Adipose tissue (tissue), 3 donors: ENCODE measurements around the gene PTPRN2. TPM values are rescaled to one million over a fixed set of nuclear protein-coding genes. Genes with fewer than 3 reads are reported as not detected.

ENCODE experiments used
- H3K27ac ChIP-seq: one replicate; pipeline ENCODE4 v1.5.1; 2013; ENCODE audit warnings: low read depth, low read length
- WGBS, 3 donors: extraction: QIAGEN DNeasy Blood & Tissue Kit; methylation state at CpG; one replicate each; pipeline ENCODE4 v1.1.7; 2013; 5-methylcytosine and 5-hydroxymethylcytosine counted together
- polyA plus RNA-seq, 3 donors: library from polyadenylated mRNA; stranded (reverse); fragments of 200-250 nt; gene quantifications; one replicate each; pipeline ENCODE4 v1.2.3, GENCODE V29; 2013
- donor health status: healthy with polysubstance abuse.
- donor health status: Bipolar disorder and iron deficiency.
- donor health status: healthy.

Gene PTPRN2
- polyA plus RNA-seq, 3 donors = 3.7 to 8.0 (median 7.3) TPM

GRCh38 chr7:157539521-157539920 is 1048.1 kb downstream of the PTPRN2 start:
- H3K27ac ChIP-seq = no peak overlapping the region
- WGBS, 3 donors = 92 to 95% (median 92%) methylated on average over 19 of the region's 19 CpGs

GRCh38 chr7:157538735-157539134 is 1048.9 kb downstream of the PTPRN2 start:
- 93 to 96% (median 95%) methylated on average over 10 of the region's 10 CpGs for WGBS, 3 donors
- no peak overlapping the region for H3K27ac ChIP-seq

DNA sequence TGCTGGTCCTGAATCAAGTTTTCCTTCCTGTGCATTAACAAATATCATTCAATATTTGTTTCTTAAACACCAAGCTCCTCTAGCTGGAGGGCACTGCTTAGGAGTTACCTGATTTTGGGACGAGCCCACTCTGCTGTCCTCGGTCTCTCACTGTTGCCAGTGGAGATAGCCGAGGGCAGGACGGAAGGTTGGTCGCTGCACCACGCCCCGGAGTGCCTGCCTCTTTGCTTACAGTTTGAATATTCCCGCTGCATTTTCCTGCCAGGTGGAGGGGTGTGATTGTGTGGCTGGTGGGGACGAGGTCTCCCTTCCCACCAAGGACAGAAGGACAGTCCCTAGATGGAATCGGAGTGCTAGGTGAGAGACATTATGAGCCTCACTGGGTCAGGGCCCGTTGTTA is 1049.3 kb downstream of the PTPRN2 start:
- WGBS, 3 donors = 91 to 94% (median 94%) methylated on average over 11 of the region's 11 CpGs
- no peak overlapping the region for H3K27ac ChIP-seq

DNA sequence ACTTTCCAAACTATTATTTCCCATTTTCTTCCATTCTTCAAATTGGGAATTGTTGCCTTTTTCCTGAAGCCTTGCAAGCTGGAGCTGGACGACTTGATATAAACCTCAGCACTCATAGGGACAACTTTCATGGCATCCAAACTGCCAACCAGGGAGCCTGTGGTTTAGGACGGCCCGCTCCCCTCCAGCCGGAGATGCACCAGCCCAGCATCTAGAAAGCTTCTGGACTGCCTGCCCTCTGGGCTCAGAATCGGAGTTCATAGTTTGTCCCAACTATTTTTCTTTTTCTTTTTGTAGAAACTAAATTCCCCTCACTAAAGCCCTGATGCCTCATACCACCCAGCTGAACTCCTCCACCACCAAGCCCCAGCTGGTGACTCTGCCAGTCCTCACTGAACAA is 1050.6 kb downstream of the PTPRN2 start:
- H3K27ac ChIP-seq = no peak overlapping the region
- 91 to 93% (median 92%) methylated on average over 5 of the region's 5 CpGs for WGBS, 3 donors

DNA sequence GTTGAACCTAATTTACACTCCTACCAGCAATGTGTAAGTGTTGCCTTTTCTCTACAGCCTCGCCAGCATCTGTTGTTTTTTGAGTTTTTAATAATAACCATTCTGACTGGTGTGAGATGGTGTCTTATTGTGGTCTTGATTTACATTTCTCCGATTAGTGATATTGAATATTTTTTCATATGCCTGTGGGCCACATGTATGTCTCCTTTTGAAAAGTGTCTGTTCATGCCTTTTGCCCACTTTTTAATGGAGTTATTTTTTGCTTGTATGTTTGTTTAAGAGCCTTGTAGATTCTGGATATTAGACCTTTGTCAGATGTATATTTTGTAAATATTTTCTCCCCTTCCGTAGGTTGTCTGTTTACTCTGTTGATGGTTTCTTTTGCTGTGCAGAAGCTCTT is 1055.6 kb downstream of the PTPRN2 start:
- 86 to 98% (median 96%) methylated on average over 3 of the region's 3 CpGs for WGBS, 3 donors
- no peak overlapping the region for H3K27ac ChIP-seq

- 67 to 74% (median 71%) methylated on average over 25 of the region's 25 CpGs for WGBS, 3 donors
- no peak overlapping the region for H3K27ac ChIP-seq
These were observed 1057.7 kb downstream of the PTPRN2 start for GRCh38 chr7:157529768-157530560.

GRCh38 chr7:157528785-157529341 is 1058.8 kb downstream of the PTPRN2 start:
- WGBS, 3 donors = 47 to 68% (median 61%) methylated on average over 19 of the region's 19 CpGs
- no peak overlapping the region for H3K27ac ChIP-seq

GRCh38 chr7:157527686-157528085 is 1059.9 kb downstream of the PTPRN2 start:
- no peak overlapping the region for H3K27ac ChIP-seq
- WGBS, 3 donors = 86 to 88% (median 88%) methylated on average over 19 of the region's 19 CpGs

DNA sequence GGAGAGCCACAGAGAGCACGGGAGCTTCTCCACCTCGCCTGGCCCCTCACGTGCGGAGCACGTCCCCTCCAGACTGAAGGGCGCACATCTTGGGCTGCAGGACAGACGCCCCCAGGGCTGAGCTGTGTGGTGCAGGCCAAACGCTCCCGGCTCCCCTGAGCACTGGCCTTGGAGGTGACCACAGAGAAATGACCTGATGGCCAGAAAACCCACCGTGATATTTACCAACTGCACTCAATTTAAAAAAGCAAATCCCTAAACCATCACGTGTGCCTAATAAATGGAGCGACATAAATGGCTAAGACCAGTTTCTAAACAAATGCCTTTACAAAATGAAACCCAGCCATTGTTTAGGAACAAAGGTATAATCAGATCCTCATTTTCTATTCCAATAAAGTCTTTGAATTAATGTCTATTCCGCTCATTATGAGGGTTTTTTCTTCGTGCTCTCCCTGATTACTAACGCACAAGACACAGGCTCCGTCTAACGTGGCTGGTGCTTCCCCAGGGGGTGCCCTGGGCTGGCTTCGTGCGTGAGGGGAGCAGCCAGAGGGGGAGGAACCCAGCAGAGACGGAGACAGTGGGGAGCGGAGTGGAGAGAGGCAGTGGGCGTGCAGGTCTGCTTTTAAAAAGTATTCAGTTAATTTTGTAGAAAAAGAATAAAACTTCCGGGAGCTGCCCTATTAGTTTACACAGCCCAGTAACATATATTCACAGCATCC is 1060.5 kb downstream of the PTPRN2 start:
- WGBS, 3 donors = 70 to 75% (median 72%) methylated on average over 23 of the region's 23 CpGs

DNA sequence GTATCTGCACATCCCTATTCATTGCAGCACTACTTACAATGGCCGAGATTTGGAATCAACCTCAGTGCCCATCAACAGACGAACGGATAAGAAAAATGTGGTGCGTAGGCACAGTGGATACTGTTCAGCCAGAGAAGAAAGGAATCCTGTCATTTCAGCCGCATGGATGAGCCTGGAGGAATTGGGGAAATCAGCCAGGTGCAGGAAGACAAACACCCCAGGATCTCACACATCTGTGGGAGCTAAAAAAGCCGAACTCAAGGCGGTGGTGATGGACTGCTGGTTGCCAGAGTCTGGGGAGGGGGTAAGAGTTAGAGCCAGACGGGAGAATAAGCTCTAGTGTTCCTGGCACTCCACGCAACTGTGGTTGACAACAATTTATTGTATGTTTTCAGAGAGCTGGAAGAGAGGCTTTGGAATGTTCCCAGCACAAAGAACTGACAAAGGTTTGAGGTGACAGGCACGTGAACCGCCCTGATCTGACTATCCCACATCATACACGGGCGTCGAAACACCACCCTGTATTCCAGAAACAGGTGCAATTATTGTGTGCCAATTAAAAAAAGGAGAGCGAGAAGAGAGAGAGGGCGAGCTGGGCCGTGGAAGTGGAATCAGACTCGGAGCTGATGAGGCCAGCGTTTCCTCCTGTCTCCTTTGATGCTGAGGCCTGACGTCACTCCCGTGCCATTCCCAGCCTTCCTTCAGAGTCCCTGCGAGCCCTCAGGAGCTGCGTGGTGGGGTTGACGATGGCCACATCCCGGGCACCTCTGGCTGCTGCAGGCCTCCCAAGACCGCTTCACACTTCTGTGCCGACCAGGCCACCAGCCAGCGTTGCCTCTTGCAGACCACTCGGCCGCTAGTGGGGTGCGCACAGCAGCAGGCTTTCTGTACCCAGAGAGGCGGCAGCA is 1061.4 kb downstream of the PTPRN2 start:
- 60 to 73% (median 64%) methylated on average over 32 of the region's 32 CpGs for WGBS, 3 donors
- H3K27ac ChIP-seq = no peak overlapping the region

More for the DNA sequence above, 1060.5 kb downstream of the PTPRN2 start:
- H3K27ac ChIP-seq = no peak overlapping the region

GRCh38 chr7:157525491-157525915 is 1062.1 kb downstream of the PTPRN2 start:
- H3K27ac ChIP-seq = no peak overlapping the region
- 81 to 88% (median 83%) methylated on average over 20 to 23 of the region's 23 CpGs for WGBS, 3 donors

- WGBS, 3 donors = 84 to 93% (median 87%) methylated on average over 1 of the region's 1 CpG
- H3K27ac ChIP-seq = no peak overlapping the region
These were observed 1062.9 kb downstream of the PTPRN2 start for GRCh38 chr7:157524731-157525130.

- WGBS, 3 donors = 78 to 83% (median 83%) methylated on average over 20 of the region's 20 CpGs
- no peak overlapping the region for H3K27ac ChIP-seq
These were observed 1063.7 kb downstream of the PTPRN2 start for GRCh38 chr7:157523766-157524421.

DNA sequence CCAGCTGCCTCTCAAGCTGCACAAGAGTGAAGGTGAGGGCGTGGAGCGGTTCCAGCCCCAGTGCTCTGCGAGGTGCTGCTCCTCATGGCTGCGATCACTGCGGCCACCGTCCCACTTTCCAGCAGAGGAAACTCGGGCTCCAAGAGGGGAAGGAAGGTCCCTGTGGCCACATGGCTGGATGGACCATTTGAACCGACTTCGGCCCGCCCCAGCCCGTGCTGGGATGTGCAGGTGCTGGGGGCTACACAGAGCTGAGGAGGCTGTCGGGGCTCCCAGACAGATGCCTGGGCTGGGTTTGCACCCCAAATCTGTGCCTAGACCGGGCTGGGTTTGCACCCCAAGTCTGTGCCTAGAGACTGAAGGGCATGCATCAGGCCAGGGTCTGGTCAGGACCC is 1064.3 kb downstream of the PTPRN2 start:
- 78 to 83% (median 82%) methylated on average over 13 of the region's 13 CpGs for WGBS, 3 donors

DNA sequence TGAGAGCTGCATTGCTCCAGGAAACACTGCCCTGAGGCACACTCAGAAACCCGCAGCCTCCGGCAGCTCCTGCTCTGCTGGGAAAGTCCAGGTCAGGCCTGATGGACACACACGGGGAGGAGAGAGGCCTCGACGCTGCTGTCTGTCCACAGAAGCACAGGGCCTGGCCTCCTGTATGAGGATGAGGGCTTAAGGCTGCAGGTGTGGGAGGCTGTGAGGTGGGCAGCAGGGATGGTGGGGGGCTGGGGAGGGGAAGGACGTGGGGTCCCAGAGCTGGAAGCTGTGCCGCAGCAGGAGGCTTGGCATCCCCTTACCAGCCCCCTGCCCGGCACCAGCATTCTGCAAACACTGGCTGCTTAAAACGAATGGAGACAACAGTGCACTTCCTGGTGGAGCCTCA is 1064.7 kb downstream of the PTPRN2 start:
- H3K27ac ChIP-seq = no peak overlapping the region
- 35 to 62% (median 59%) methylated on average over 9 of the region's 9 CpGs for WGBS, 3 donors

More for the DNA sequence above, 1064.3 kb downstream of the PTPRN2 start:
- no peak overlapping the region for H3K27ac ChIP-seq

DNA sequence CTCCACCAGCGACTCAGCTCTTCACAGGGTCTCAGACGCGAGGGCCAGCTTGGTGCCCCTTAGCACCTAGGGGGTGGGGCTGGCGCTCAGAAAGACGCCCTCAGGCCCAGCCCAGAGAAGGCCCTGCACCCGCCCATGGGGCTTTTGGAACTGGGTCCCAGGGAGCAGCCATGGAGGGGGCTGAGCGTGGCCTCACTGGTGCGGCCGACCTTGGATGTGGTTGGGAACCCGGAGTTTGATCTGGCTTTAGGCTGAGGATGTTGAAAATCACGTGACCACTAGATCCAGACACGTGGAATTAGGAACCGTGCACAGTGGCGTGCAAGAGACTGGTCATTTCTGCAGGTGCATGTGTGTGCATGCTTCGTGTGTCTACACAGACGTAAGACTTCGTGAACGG is 1065.4 kb downstream of the PTPRN2 start:
- WGBS, 3 donors = 84 to 91% (median 90%) methylated on average over 18 of the region's 18 CpGs
- H3K27ac ChIP-seq = no peak overlapping the region

- 80 to 90% (median 86%) methylated on average over 18 of the region's 18 CpGs for WGBS, 3 donors
- H3K27ac ChIP-seq = no peak overlapping the region
These were observed 1065.9 kb downstream of the PTPRN2 start for GRCh38 chr7:157521752-157522151.
